HEK293 (cell line): ENCODE measurements around the gene SHC3.

ENCODE experiments used
- CTCF ChIA-PET: fragments of 350-600 bp; formaldehyde crosslinking; extraction: SDS; loops from one replicate; lab custom pipeline; 2021; ENCODE audit warnings: antibody characterized with exemption; lab: Yijun Ruan, JAX
- POLR2A ChIA-PET: fragments of 300-600 bp; formaldehyde crosslinking; extraction: SDS; loops from one replicate; lab custom pipeline; 2020; ENCODE audit warnings: antibody characterized with exemption, inconsistent platforms; lab: Yijun Ruan, JAX
- H3K27ac ChIP-seq: fragments of 200-500 bp; sonication (Bioruptor generic); 2 replicates; pipeline ENCODE4 v1.5.1; 2014; ENCODE audit warnings: low read depth, low read length, control low read depth, inconsistent platforms; ENCODE audit errors: extremely low read depth
- H3K36me3 ChIP-seq, 2 experiments: fragments of 200-500 bp in 1 of 2; sonication (Bioruptor generic) in 1 of 2; 1 replicate in 1 of 2; 2 replicates in 1 of 2; pipeline ENCODE4 v1.5.1; 2014 to 2017; ENCODE audit warnings: inconsistent platforms in 2 of 2, low read length in 2 of 2; ENCODE audit not compliant: control insufficient read depth in 2 of 2, insufficient read depth in 1 of 2
- H3K4me1 ChIP-seq: fragments of 200-500 bp; sonication (Bioruptor generic); 2 replicates; pipeline ENCODE4 v1.5.1; 2014; ENCODE audit warnings: mild to moderate bottlenecking, low read length, inconsistent platforms; ENCODE audit not compliant: control insufficient read depth, insufficient read depth
- H3K4me3 ChIP-seq: 2 replicates; pipeline ENCODE4 v1.5.1; 2011; ENCODE audit warnings: low read depth, mild to moderate bottlenecking, control low read depth, low read length, moderate library complexity
- H3K9me3 ChIP-seq: fragments of 200-500 bp; sonication (Bioruptor generic); 2 replicates; pipeline ENCODE4 v1.5.1; 2014; ENCODE audit warnings: low read depth, low read length, inconsistent platforms; ENCODE audit not compliant: control insufficient read depth, insufficient read depth
- SALL2 ChIP-seq: fragments of 450-650 bp; formaldehyde crosslinking; IDR thresholded peaks from 2 replicates; pipeline ENCODE4 v1.5.0; 2017; ENCODE audit warnings: missing biosample characterization, mild to moderate bottlenecking, missing genetic modification characterization, borderline replicate concordance
- YY1 ChIP-seq: fragments of 450-650 bp; formaldehyde crosslinking; IDR thresholded peaks from 2 replicates; pipeline ENCODE4 v1.5.1; 2018; ENCODE audit warnings: missing biosample characterization, missing genetic modification characterization
- YY2 ChIP-seq: fragments of 450-650 bp; formaldehyde crosslinking; IDR thresholded peaks from 2 replicates; pipeline ENCODE4 v1.5.1; 2016; ENCODE audit warnings: missing biosample characterization, missing genetic modification characterization
- ZFP69B ChIP-seq: fragments of 450-650 bp; formaldehyde crosslinking; IDR thresholded peaks from 2 replicates; pipeline ENCODE4 v1.5.1; 2016; ENCODE audit warnings: missing biosample characterization, missing genetic modification characterization
- ZNF114 ChIP-seq: fragments of 450-650 bp; formaldehyde crosslinking; IDR thresholded peaks from 2 replicates; pipeline ENCODE4 v1.5.0; 2017; ENCODE audit warnings: missing biosample characterization, missing genetic modification characterization
- ZNF157 ChIP-seq: fragments of 450-650 bp; formaldehyde crosslinking; IDR thresholded peaks from 2 replicates; pipeline ENCODE4 v1.5.1; 2016; ENCODE audit warnings: missing biosample characterization, missing genetic modification characterization
- ZNF175 ChIP-seq: fragments of 450-650 bp; formaldehyde crosslinking; IDR thresholded peaks from 2 replicates; pipeline ENCODE4 v1.5.1; 2016; ENCODE audit warnings: missing biosample characterization, missing genetic modification characterization
- ZNF184 ChIP-seq: fragments of 450-650 bp; IDR thresholded peaks from 2 replicates; pipeline ENCODE4 v1.5.1; 2018; ENCODE audit warnings: missing biosample characterization, mild to moderate bottlenecking, missing genetic modification characterization
- ZNF19 ChIP-seq: fragments of 450-650 bp; formaldehyde crosslinking; IDR thresholded peaks from 2 replicates; pipeline ENCODE4; 2016; ENCODE audit warnings: missing biosample characterization, missing genetic modification characterization, low read depth
- ZNF292 ChIP-seq: fragments of 450-650 bp; formaldehyde crosslinking; IDR thresholded peaks from 2 replicates; pipeline ENCODE4 v1.5.1; 2016; ENCODE audit warnings: low read depth, missing biosample characterization, missing genetic modification characterization, borderline replicate concordance
- ZNF37A ChIP-seq: fragments of 450-650 bp; IDR thresholded peaks from 2 replicates; pipeline ENCODE4 v1.5.1; 2018; ENCODE audit warnings: missing biosample characterization, missing genetic modification characterization
- ZNF416 ChIP-seq: fragments of 450-650 bp; formaldehyde crosslinking; IDR thresholded peaks from 2 replicates; pipeline ENCODE4 v1.5.1; 2016; ENCODE audit warnings: missing biosample characterization, missing genetic modification characterization
- ZNF521 ChIP-seq: fragments of 450-650 bp; formaldehyde crosslinking; IDR thresholded peaks from 2 replicates; pipeline ENCODE4 v1.5.1; 2017; ENCODE audit warnings: missing biosample characterization, mild to moderate bottlenecking, missing genetic modification characterization
- ZNF623 ChIP-seq: fragments of 450-650 bp; formaldehyde crosslinking; IDR thresholded peaks from 2 replicates; pipeline ENCODE4 v1.5.1; 2016; ENCODE audit warnings: missing biosample characterization, missing genetic modification characterization
- TF ChIP-seq, protein P1 (sequence below): fragments of 450-650 bp; formaldehyde crosslinking; conservative IDR thresholded peaks from 2 replicates; pipeline ENCODE4 v1.5.1; 2016; ENCODE audit warnings: low read depth, missing biosample characterization, missing genetic modification characterization
- TF ChIP-seq, protein P2 (sequence below): fragments of 450-650 bp; formaldehyde crosslinking; IDR thresholded peaks from 2 replicates; pipeline ENCODE4 v1.5.1; 2016; ENCODE audit warnings: missing biosample characterization, missing genetic modification characterization
- TF ChIP-seq, protein P3 (sequence below): fragments of 450-650 bp; formaldehyde crosslinking; IDR thresholded peaks from 2 replicates; pipeline ENCODE4 v1.5.0; 2017; ENCODE audit warnings: missing biosample characterization, missing genetic modification characterization, borderline replicate concordance
- TF ChIP-seq, protein P4 (sequence below): fragments of 450-650 bp; formaldehyde crosslinking; IDR thresholded peaks from 2 replicates; pipeline ENCODE4 v1.5.1; 2016; ENCODE audit warnings: missing biosample characterization, missing genetic modification characterization
- TF ChIP-seq, protein P5 (sequence below): fragments of 450-650 bp; formaldehyde crosslinking; IDR thresholded peaks from 2 replicates; pipeline ENCODE4 v1.5.1; 2016; ENCODE audit warnings: missing biosample characterization, missing genetic modification characterization

Gene SHC3

DNA sequence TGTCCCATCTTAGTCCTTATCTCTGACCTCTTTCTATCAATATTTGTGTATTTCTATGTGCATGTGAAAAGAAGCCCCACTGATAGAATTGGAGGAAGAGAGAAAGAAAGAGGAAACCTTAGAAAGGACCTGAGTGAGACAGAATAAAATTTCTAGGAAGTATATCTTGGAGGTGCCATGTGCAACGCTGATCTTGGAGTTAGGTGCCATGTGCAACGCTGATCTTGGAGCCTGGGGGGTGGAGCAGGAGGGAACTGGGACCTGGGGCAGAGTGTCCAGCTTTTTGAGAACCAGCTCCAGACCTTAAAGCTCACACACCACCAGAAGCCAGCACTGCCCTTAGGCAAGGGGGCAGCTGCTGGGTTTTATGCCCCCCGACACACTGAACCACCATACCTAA is 89.4 kb downstream of the SHC3 start:
- TF ChIP-seq ZNF37A = no peak
- Histone ChIP-seq H3K36me3 (no peaks in the 10 kb centered on the region), H3K9me3 (no peaks in the 10 kb centered on the region), H3K27ac (no peak overlapping the region), H3K4me1 (no peaks in the 10 kb centered on the region), H3K4me3 (no peak overlapping the region)
- POLR2A ChIA-PET = no interaction called here
- CTCF ChIA-PET = interaction anchor here (0.5 kb wide), 1 partner anchor 53 kb away, joined by 3 read pairs; no protein-coding TSS in a partner anchor

DNA sequence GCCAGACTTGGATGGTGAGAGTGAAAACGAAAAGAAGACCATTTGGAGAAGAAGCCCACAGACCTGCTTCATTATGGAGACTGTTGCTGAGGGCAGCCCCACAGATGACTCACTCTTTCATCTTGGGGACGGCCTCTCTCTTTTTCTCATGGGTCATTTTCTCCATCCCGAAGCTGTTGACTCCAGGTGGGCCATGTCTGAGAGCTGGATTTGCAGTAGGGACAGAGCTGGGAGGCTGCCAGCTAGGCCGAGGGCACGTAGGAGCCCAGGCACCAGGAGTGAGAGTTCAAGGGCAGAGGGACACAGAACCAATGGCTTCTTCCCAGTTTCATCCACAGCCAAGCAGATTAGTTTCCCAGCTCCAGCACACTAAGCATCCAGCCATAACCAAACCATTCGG is 95.0 kb downstream of the SHC3 start:
- Histone ChIP-seq H3K9me3 (no peaks in the 10 kb centered on the region), H3K4me1 (no peaks in the 10 kb centered on the region), H3K27ac (no peak overlapping the region), H3K4me3 (no peak overlapping the region), H3K36me3 (no peaks in the 10 kb centered on the region)
- POLR2A ChIA-PET = no interaction called here
- TF ChIP-seq, protein P1, sequence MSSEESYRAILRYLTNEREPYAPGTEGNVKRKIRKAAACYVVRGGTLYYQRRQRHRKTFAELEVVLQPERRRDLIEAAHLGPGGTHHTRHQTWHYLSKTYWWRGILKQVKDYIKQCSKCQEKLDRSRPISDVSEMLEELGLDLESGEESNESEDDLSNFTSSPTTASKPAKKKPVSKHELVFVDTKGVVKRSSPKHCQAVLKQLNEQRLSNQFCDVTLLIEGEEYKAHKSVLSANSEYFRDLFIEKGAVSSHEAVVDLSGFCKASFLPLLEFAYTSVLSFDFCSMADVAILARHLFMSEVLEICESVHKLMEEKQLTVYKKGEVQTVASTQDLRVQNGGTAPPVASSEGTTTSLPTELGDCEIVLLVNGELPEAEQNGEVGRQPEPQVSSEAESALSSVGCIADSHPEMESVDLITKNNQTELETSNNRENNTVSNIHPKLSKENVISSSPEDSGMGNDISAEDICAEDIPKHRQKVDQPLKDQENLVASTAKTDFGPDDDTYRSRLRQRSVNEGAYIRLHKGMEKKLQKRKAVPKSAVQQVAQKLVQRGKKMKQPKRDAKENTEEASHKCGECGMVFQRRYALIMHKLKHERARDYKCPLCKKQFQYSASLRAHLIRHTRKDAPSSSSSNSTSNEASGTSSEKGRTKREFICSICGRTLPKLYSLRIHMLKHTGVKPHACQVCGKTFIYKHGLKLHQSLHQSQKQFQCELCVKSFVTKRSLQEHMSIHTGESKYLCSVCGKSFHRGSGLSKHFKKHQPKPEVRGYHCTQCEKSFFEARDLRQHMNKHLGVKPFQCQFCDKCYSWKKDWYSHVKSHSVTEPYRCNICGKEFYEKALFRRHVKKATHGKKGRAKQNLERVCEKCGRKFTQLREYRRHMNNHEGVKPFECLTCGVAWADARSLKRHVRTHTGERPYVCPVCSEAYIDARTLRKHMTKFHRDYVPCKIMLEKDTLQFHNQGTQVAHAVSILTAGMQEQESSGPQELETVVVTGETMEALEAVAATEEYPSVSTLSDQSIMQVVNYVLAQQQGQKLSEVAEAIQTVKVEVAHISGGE (tag by site-specific recombination) = no peak
- no peak for TF ChIP-seq YY2 (tag by site-specific recombination)
- no peak for TF ChIP-seq ZNF416
- TF ChIP-seq, protein P2, sequence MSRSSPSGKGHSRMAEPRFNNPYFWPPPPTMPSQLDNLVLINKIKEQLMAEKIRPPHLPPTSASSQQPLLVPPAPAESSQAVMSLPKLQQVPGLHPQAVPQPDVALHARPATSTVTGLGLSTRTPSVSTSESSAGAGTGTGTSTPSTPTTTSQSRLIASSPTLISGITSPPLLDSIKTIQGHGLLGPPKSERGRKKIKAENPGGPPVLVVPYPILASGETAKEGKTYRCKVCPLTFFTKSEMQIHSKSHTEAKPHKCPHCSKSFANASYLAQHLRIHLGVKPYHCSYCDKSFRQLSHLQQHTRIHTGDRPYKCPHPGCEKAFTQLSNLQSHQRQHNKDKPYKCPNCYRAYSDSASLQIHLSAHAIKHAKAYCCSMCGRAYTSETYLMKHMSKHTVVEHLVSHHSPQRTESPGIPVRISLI (tag by site-specific recombination) = no peak
- TF ChIP-seq YY1 (tag by site-specific recombination) = no peak
- no peak for TF ChIP-seq ZNF521 (tag by site-specific recombination)
- TF ChIP-seq ZNF184 (tag by site-specific recombination) = no peak
- TF ChIP-seq ZNF292 = no peak
- TF ChIP-seq, protein P3, sequence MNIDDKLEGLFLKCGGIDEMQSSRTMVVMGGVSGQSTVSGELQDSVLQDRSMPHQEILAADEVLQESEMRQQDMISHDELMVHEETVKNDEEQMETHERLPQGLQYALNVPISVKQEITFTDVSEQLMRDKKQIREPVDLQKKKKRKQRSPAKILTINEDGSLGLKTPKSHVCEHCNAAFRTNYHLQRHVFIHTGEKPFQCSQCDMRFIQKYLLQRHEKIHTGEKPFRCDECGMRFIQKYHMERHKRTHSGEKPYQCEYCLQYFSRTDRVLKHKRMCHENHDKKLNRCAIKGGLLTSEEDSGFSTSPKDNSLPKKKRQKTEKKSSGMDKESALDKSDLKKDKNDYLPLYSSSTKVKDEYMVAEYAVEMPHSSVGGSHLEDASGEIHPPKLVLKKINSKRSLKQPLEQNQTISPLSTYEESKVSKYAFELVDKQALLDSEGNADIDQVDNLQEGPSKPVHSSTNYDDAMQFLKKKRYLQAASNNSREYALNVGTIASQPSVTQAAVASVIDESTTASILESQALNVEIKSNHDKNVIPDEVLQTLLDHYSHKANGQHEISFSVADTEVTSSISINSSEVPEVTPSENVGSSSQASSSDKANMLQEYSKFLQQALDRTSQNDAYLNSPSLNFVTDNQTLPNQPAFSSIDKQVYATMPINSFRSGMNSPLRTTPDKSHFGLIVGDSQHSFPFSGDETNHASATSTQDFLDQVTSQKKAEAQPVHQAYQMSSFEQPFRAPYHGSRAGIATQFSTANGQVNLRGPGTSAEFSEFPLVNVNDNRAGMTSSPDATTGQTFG = no peak
- no peak for TF ChIP-seq ZNF114 (tag by site-specific recombination)
- TF ChIP-seq, protein P4, sequence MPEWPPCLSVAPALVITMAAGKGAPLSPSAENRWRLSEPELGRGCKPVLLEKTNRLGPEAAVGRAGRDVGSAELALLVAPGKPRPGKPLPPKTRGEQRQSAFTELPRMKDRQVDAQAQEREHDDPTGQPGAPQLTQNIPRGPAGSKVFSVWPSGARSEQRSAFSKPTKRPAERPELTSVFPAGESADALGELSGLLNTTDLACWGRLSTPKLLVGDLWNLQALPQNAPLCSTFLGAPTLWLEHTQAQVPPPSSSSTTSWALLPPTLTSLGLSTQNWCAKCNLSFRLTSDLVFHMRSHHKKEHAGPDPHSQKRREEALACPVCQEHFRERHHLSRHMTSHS (tag by site-specific recombination) = no peak
- CTCF ChIA-PET = no interaction called here

DNA sequence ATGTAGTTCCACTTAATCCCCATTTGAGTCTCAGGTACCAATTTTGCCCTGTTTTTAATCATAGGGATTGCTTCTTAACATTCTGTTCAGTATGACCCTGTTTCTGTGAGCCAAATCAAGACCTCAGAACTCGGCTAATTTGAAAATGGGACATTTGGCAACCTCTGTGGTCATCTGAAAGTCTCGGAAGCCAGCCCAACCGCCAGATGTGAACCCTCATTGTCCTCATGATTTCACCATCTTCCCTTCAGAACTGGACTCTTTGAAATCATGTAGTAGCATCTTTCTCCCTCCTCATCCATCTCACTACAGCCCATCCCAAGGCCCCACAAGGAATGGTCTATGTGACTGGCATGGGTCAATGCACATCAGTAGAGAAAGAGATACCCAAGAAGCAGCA is 98.4 kb downstream of the SHC3 start:
- TF ChIP-seq, protein P3 = no peak
- TF ChIP-seq ZNF19 (no peak), ZNF623 (no peak), SALL2 (tag by site-specific recombination) (no peak), ZFP69B (tag by site-specific recombination) (no peak), ZNF175 (tag by site-specific recombination) (no peak), ZNF157 (tag by site-specific recombination) (no peak)
- TF ChIP-seq, protein P5, sequence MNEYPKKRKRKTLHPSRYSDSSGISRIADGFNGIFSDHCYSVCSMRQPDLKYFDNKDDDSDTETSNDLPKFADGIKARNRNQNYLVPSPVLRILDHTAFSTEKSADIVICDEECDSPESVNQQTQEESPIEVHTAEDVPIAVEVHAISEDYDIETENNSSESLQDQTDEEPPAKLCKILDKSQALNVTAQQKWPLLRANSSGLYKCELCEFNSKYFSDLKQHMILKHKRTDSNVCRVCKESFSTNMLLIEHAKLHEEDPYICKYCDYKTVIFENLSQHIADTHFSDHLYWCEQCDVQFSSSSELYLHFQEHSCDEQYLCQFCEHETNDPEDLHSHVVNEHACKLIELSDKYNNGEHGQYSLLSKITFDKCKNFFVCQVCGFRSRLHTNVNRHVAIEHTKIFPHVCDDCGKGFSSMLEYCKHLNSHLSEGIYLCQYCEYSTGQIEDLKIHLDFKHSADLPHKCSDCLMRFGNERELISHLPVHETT (tag by site-specific recombination) = no peak
- TF ChIP-seq, all 188 proteins: peak for 0
- POLR2A ChIA-PET = no interaction called here

More for the DNA sequence above, 98.4 kb downstream of the SHC3 start:
- CTCF ChIA-PET = no interaction called here
- no peaks in the 10 kb centered on the region for H3K9me3 ChIP-seq
- H3K4me1 ChIP-seq = no peaks in the 10 kb centered on the region
- H3K27ac ChIP-seq = no peak overlapping the region
- no peaks in the 10 kb centered on the region for H3K36me3 ChIP-seq
- no peak overlapping the region for H3K4me3 ChIP-seq
